GM23338 (cell line): Measurements from ENCODE around the gene LRRC42. TPM values are rescaled to one million over a fixed set of nuclear protein-coding genes. Genes with fewer than 3 reads are reported as not detected.

ENCODE experiments used
- ATAC-seq: fragments of 200-7000 bp; cut with Tn5 transposase; 3 replicates; pipeline ENCODE4 v1.9.1; 2020
- DNase-seq: peaks from one replicate; pipeline ENCODE4 v3.0.0-alpha.2; 2015; ENCODE audit warnings: low spot score
- H2AFZ ChIP-seq: fragments of 200-600 bp; sonication (generic); 2 replicates; pipeline ENCODE4 v1.8.0; 2016; ENCODE audit warnings: antibody characterized with exemption, mild to moderate bottlenecking, moderate library complexity
- H3F3A ChIP-seq: fragments of 200-600 bp; sonication (generic); replicated peaks from 2 replicates; pipeline ENCODE4 v1.8.0; 2017; ENCODE audit warnings: antibody characterized with exemption, mixed run types, low read depth
- H3K27ac ChIP-seq: fragments of 200-600 bp; sonication (generic); 2 replicates; pipeline ENCODE4 v1.6.1; 2016; ENCODE audit warnings: low read depth
- H3K27me3 ChIP-seq: fragments of 200-600 bp; sonication (generic); 2 replicates; pipeline ENCODE4 v1.8.0; 2016; ENCODE audit warnings: mild to moderate bottlenecking, mixed run types, moderate library complexity; ENCODE audit not compliant: insufficient read depth
- H3K36me3 ChIP-seq: fragments of 200-600 bp; sonication (generic); 2 replicates; pipeline ENCODE4 v1.8.0; 2016; ENCODE audit warnings: mild to moderate bottlenecking; ENCODE audit not compliant: insufficient read depth
- H3K4me1 ChIP-seq: fragments of 200-600 bp; sonication (generic); 2 replicates; pipeline ENCODE4 v1.8.0; 2016; ENCODE audit warnings: mild to moderate bottlenecking, moderate library complexity; ENCODE audit not compliant: insufficient read depth
- H3K4me2 ChIP-seq: fragments of 200-600 bp; sonication (generic); 2 replicates; pipeline ENCODE4 v1.7.1; 2017; ENCODE audit warnings: mixed run types
- H3K4me3 ChIP-seq: fragments of 200-600 bp; sonication (generic); 2 replicates; pipeline ENCODE4 v1.6.1; 2016; ENCODE audit warnings: mixed run types
- H3K79me2 ChIP-seq: fragments of 200-600 bp; sonication (generic); replicated peaks from 2 replicates; pipeline ENCODE4 v1.8.0; 2017; ENCODE audit warnings: mild to moderate bottlenecking; ENCODE audit not compliant: insufficient read depth
- H3K9me2 ChIP-seq: fragments of 200-600 bp; sonication (generic); 2 replicates; pipeline ENCODE4 v1.8.0; 2017; ENCODE audit not compliant: insufficient read depth
- H4K20me1 ChIP-seq: fragments of 200-600 bp; sonication (generic); replicated peaks from 2 replicates; pipeline ENCODE4 v1.8.0; 2017; ENCODE audit warnings: mild to moderate bottlenecking; ENCODE audit not compliant: insufficient read depth
- H3K27ac Mint-ChIP-seq: 2 replicates; pipeline ENCODE4 v1.8.0; 2020; ENCODE audit warnings: inconsistent platforms, mild to moderate bottlenecking, moderate library complexity, mixed read lengths
- H3K27me3 Mint-ChIP-seq: 3 replicates; pipeline ENCODE4 v1.8.0; 2022; ENCODE audit warnings: low read depth, mild to moderate bottlenecking, moderate library complexity, mixed read lengths, inconsistent platforms; ENCODE audit not compliant: insufficient read depth, poor library complexity
- H3K36me3 Mint-ChIP-seq: 3 replicates; pipeline ENCODE4 v1.8.0; 2021; ENCODE audit warnings: low read depth, mild to moderate bottlenecking, inconsistent platforms, moderate library complexity, mixed read lengths
- H3K4me1 Mint-ChIP-seq: 3 replicates; pipeline ENCODE4 v1.8.0; 2020; ENCODE audit warnings: mild to moderate bottlenecking, inconsistent platforms, mixed read lengths
- H3K4me3 Mint-ChIP-seq: 3 replicates; pipeline ENCODE4 v1.8.0; 2021; ENCODE audit warnings: moderate library complexity, mild to moderate bottlenecking, inconsistent platforms, mixed read lengths
- H3K9me3 Mint-ChIP-seq: 3 replicates; pipeline ENCODE4 v1.8.0; 2020; ENCODE audit warnings: moderate library complexity, mild to moderate bottlenecking, inconsistent platforms, mixed read lengths
- CREB1 ChIP-seq: fragments of 250-450 bp; sonication (Bioruptor Pico); IDR thresholded peaks from 2 replicates; pipeline ENCODE4 v1.5.0; 2020; ENCODE audit warnings: low read depth, mild to moderate bottlenecking, moderate library complexity
- CTCF ChIP-seq, 2 experiments: fragments of 200-600 bp in 1 of 2; sonication (generic) in 1 of 2; conservative IDR thresholded peaks; 2 replicates each; pipeline versions ENCODE4 v1.5.1 to v1.6.1; 2016 to 2017; ENCODE audit warnings: antibody characterized with exemption in 2 of 2, low read depth in 2 of 2, mild to moderate bottlenecking in 2 of 2, moderate library complexity in 1 of 2
- EZH2phosphoT487 ChIP-seq: fragments of 200-600 bp; sonication (generic); IDR thresholded peaks from one replicate; pipeline ENCODE4 v1.8.1; 2018; ENCODE audit warnings: antibody characterized with exemption; ENCODE audit not compliant: unreplicated experiment
- NANOG ChIP-seq: IDR thresholded peaks from 2 replicates; pipeline ENCODE4 v1.6.1; 2016; ENCODE audit warnings: antibody characterized with exemption, borderline replicate concordance
- POLR2AphosphoS5 ChIP-seq: IDR thresholded peaks from 2 replicates; pipeline ENCODE4 v1.6.1; 2016; ENCODE audit warnings: antibody characterized with exemption, low read depth
- REST ChIP-seq: IDR thresholded peaks from one replicate; pipeline ENCODE4 v1.6.1; 2018; ENCODE audit warnings: antibody characterized with exemption; ENCODE audit not compliant: unreplicated experiment
- STAT1 ChIP-seq: IDR thresholded peaks from one replicate; pipeline ENCODE4 v1.6.1; 2016; ENCODE audit warnings: antibody characterized with exemption; ENCODE audit not compliant: unreplicated experiment
- ZNF114 ChIP-seq: fragments of 250-450 bp; sonication (Bioruptor Pico); IDR thresholded peaks from 2 replicates; pipeline ENCODE4 v1.5.0; 2020; ENCODE audit warnings: mild to moderate bottlenecking, moderate library complexity
- polyA plus RNA-seq: library from polyadenylated mRNA; unstranded; fragments of >200 nt; fragmentation: Nextera tagmentation; extraction: Ambion mirVana; gene quantifications from 2 replicates; pipeline ENCODE4 v1.2.1, GENCODE V29; 2016
- total RNA-seq: library from RNA; depleted of rRNA; stranded (reverse); fragments of >200 nt; shearing (Covaris generic); gene quantifications from 2 replicates; pipeline ENCODE4 v1.2.3, GENCODE V29; 2014

The LRRC42 gene
- total and polyA plus RNA-seq, 2 experiments from 2014 or later, result 25.9 to 48.1 TPM

GRCh38 chr1:53913352-53914033 lies 32.7 kb upstream of the LRRC42 start:
- H3K4me1 Mint-ChIP-seq, result peaks cover 33% of the 10 kb centered on the region
- peaks cover 5% of the 10 kb centered on the region for H3K27me3 Mint-ChIP-seq
- DNase-seq (peak; percentile 61), ATAC-seq (peak; percentile 79)
- no peaks in the 10 kb centered on the region for H3K79me2 ChIP-seq
- no peaks in the 10 kb centered on the region for H3K27me3 ChIP-seq
- peak overlapping the region; percentile 76 for H3K27ac Mint-ChIP-seq
- peaks cover 4% of the 10 kb centered on the region; the same call in 2 of the 3 replicates for H3K36me3 Mint-ChIP-seq
- peaks cover 34% of the 10 kb centered on the region for H3K4me1 ChIP-seq
- peak overlapping the region; percentile 39 for H3K4me2 ChIP-seq
- no peaks in the 10 kb centered on the region for H4K20me1 ChIP-seq
- no peak overlapping the region for H2AFZ ChIP-seq
- no peaks in the 10 kb centered on the region for H3K36me3 ChIP-seq
- H3F3A ChIP-seq, result no peaks in the 10 kb centered on the region
- H3K9me2 ChIP-seq, result 0 out of 2 replicates have a peak, but pooled peaks cover 5% of the 10 kb centered on the region
- TF ChIP-seq NANOG, result no peak
- no peak for TF ChIP-seq REST
- TF ChIP-seq EZH2phosphoT487, result no peak
- TF ChIP-seq CREB1, result no peak
- no peak for TF ChIP-seq POLR2AphosphoS5
- no peak for TF ChIP-seq ZNF114 (CRISPR knock-in tag)
- peak in 1 of 2 experiments; percentile 32; a peak in 2 of 4 replicates for TF ChIP-seq CTCF (conservative IDR thresholded peaks at IDR 0.05; ENCODE audit: low read depth in 2 of 2)
- peak overlapping the region; percentile 14; the same call in 1 of the 2 replicates for H3K4me3 ChIP-seq
- peak overlapping the region; percentile 50 for H3K4me3 Mint-ChIP-seq
- no peaks in the 10 kb centered on the region for H3K9me3 Mint-ChIP-seq
- peak overlapping the region; percentile 1 for H3K27ac ChIP-seq

GRCh38 chr1:53918343-53918742 lies 27.8 kb upstream of the LRRC42 start:
- ATAC-seq, result no peak
- no peaks in the 10 kb centered on the region for H3K27me3 Mint-ChIP-seq
- peaks cover 16% of the 10 kb centered on the region for H3K36me3 Mint-ChIP-seq
- Histone ChIP-seq H2AFZ (no peak overlapping the region), H3K36me3 (0 out of 2 replicates have a peak, but pooled peaks cover 3% of the 10 kb centered on the region), H3K4me2 (no peak overlapping the region), H3K27me3 (no peaks in the 10 kb centered on the region), H4K20me1 (no peaks in the 10 kb centered on the region), H3K4me3 (no peak overlapping the region), H3F3A (no peaks in the 10 kb centered on the region), H3K79me2 (no peaks in the 10 kb centered on the region), H3K27ac (no peak overlapping the region), H3K4me1 (peaks cover 22% of the 10 kb centered on the region), H3K9me2 (no peaks in the 10 kb centered on the region)
- peaks cover 23% of the 10 kb centered on the region for H3K4me1 Mint-ChIP-seq
- H3K27ac Mint-ChIP-seq, result no peak overlapping the region
- H3K4me3 Mint-ChIP-seq, result no peak overlapping the region
- no peak for TF ChIP-seq STAT1
- no peak for TF ChIP-seq REST
- H3K9me3 Mint-ChIP-seq, result 0 out of 3 replicates have a peak, but pooled peaks cover 4% of the 10 kb centered on the region
- DNase-seq, result no peak
